Erythroblast (primary cell): Measurements from ENCODE around the gene WDFY3.

Experiments
- GATA1 ChIP-seq: IDR thresholded peaks from 2 replicates; pipeline ENCODE4 v1.6.1; 2011; ENCODE audit warnings: low read depth, mild to moderate bottlenecking, control low read depth, low read length, moderate library complexity
- POLR2A ChIP-seq: IDR thresholded peaks from 2 replicates; pipeline ENCODE4 v1.6.1; 2011; ENCODE audit warnings: mild to moderate bottlenecking, low read length

DNA sequence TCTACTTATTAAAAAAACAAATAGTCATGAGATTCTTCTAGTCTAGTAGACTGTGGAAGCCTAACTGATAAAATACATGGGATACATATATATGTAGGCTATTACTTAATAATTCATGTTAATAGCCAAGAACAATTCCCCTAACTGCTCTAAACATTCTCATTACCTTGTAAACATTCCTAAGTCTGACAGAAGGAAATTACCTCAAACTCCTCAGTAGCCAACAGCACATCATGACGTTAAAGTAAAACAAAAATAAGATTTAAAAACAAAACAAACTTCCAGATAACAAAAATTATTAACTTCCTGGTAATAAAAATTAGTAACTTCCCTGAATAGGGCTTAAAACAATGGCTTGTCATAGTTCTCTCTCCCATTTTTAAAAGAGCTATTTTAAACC, 109.2 kb downstream of the WDFY3 start:
- TF ChIP-seq POLR2A (no peak), GATA1 (no peak)
